Cardiac muscle cell (in vitro differentiated cells and primary cell): ENCODE results near the gene NRIP3. TPM values are rescaled to one million over a fixed set of nuclear protein-coding genes. Genes with fewer than 3 reads are reported as not detected.
A peak's percentile ranks its signal among the peaks of the same experiment; 100 is the strongest.

Source experiments
- DNase-seq, 2 donors: peaks; one replicate each; pipeline versions ENCODE4 v3.0.0 to v3.0.0-alpha.2; 2010 to 2017; ENCODE audit warnings: low read depth in 1 of 2, low spot score in 1 of 2
- H3K27ac ChIP-seq: fragments of 200-600 bp; sonication (generic); 2 replicates; pipeline ENCODE4 v1.5.1; 2016
- H3K27me3 ChIP-seq: fragments of 200-600 bp; sonication (generic); 2 replicates; pipeline ENCODE4 v1.6.0; 2016; ENCODE audit warnings: control low read depth
- H3K36me3 ChIP-seq: fragments of 200-600 bp; sonication (generic); 2 replicates; pipeline ENCODE4 v1.5.1; 2016; ENCODE audit warnings: control low read depth
- H3K4me1 ChIP-seq: fragments of 200-600 bp; sonication (generic); 2 replicates; pipeline ENCODE4 v1.8.1; 2017; ENCODE audit warnings: low read depth, mild to moderate bottlenecking, mixed run types
- H3K4me3 ChIP-seq: fragments of 200-600 bp; sonication (generic); 2 replicates; pipeline ENCODE4 v1.5.1; 2016; ENCODE audit warnings: mild to moderate bottlenecking
- H3K9me3 ChIP-seq: fragments of 200-600 bp; sonication (generic); 2 replicates; pipeline ENCODE4 v1.5.1; 2017; ENCODE audit warnings: low read depth, mild to moderate bottlenecking, control low read depth
- CTCF ChIP-seq: IDR thresholded peaks from 2 replicates; pipeline ENCODE4 v1.5.1; 2012; ENCODE audit warnings: low read depth, mild to moderate bottlenecking, low read length
- polyA plus RNA-seq: library from polyadenylated mRNA; unstranded; fragments of >200 nt; fragmentation: Nextera tagmentation; extraction: Ambion mirVana; gene quantifications from 2 replicates; pipeline ENCODE4 v1.2.1, GENCODE V29; 2016
- total RNA-seq: library from RNA; depleted of rRNA; stranded (reverse); fragments of >200 nt; gene quantifications from 2 replicates; pipeline ENCODE4 v1.2.3, GENCODE V29; 2016

The NRIP3 gene
- total and polyA plus RNA-seq, 2 experiments from 2014 or later, result 0.04 to 2.5 TPM

- Histone ChIP-seq H3K4me1 (no peaks in the 10 kb centered on the region), H3K4me3 (no peak overlapping the region), H3K27ac (no peak overlapping the region), H3K9me3 (no peaks in the 10 kb centered on the region), H3K36me3 (no peaks in the 10 kb centered on the region), H3K27me3 (no peaks in the 10 kb centered on the region)
- no peak for DNase-seq
- TF ChIP-seq CTCF, result no peak
These were observed 21.5 kb upstream of the NRIP3 start for GRCh38 chr11:9025101-9025850.

DNA sequence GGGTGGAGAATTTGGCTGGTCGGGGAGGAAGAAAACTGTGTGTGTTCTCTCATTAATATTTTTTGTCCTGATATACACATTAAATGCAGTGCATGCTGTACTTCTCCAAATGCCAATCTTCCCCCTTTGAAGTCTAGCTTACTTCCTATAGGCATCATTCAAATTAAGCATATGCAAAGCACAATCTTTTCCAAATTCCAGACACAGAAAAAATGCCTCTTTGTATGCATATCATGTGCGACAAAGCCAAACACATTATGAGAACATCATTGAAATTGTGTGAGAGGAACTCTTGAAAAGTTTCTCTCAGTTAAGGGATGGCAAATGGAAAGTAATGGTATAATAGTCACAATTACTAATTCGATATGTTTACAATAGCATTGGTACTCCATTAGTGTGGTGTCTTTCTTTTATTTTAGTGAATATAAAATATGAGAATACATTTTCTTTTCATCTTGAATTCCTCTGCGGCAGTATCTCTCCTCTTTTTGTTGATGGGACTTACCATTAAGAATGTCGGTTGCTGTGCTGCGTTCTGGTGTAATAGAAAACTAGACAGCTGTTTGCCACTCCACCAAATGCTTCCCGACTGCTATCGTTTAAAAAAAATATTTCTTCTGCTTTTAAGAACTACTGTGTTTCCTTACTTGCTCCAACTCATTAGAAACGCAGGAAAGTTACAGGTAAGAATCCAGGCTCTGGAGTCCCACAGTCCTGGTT, 19.3 kb upstream of the NRIP3 start:
- Histone ChIP-seq H3K27ac (no peak overlapping the region), H3K4me3 (no peak overlapping the region), H3K4me1 (no peaks in the 10 kb centered on the region), H3K9me3 (no peaks in the 10 kb centered on the region), H3K36me3 (no peaks in the 10 kb centered on the region), H3K27me3 (no peaks in the 10 kb centered on the region)
- TF ChIP-seq CTCF, result no peak
- DNase-seq, result no peak

GRCh38 chr11:9020916-9021315, 17.1 kb upstream of the NRIP3 start:
- TF ChIP-seq CTCF, result no peak
- DNase-seq, result peak in 1 of 2 donors; percentile 60
- no peaks in the 10 kb centered on the region for H3K36me3 ChIP-seq
- H3K9me3 ChIP-seq, result no peaks in the 10 kb centered on the region
- no peak overlapping the region for H3K4me3 ChIP-seq
- no peak overlapping the region for H3K27ac ChIP-seq
- no peaks in the 10 kb centered on the region for H3K4me1 ChIP-seq
- H3K27me3 ChIP-seq, result no peaks in the 10 kb centered on the region

DNA sequence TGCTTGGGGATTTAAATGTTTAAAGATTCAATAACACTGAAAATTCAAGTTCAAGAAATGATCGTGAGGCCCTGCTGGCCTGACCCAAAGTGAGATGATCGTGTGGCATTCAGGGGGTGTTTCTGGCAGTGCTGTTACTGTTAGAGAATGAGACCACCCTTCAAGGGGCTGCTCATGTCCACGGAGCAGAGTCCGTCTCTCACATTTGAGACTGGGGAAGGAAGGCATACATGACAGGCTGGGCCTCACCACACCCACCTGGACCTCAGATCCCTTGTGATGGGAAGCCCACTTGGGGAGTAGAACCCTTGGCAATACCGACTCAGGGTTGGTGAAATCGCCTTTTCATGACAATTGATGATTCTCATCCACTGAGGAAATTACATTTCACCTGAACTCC, 16.1 kb upstream of the NRIP3 start:
- TF ChIP-seq CTCF, result no peak
- DNase-seq, result no peak
- Histone ChIP-seq H3K27ac (no peak overlapping the region), H3K36me3 (no peaks in the 10 kb centered on the region), H3K4me3 (no peak overlapping the region), H3K27me3 (no peaks in the 10 kb centered on the region), H3K4me1 (no peaks in the 10 kb centered on the region), H3K9me3 (no peaks in the 10 kb centered on the region)

- no peak for TF ChIP-seq CTCF
- Histone ChIP-seq H3K36me3 (no peaks in the 10 kb centered on the region), H3K9me3 (no peaks in the 10 kb centered on the region), H3K27me3 (no peaks in the 10 kb centered on the region), H3K4me1 (no peaks in the 10 kb centered on the region), H3K27ac (no peak overlapping the region), H3K4me3 (no peak overlapping the region)
- peak in 1 of 2 donors; percentile 22 for DNase-seq
These were observed 14.0 kb upstream of the NRIP3 start for GRCh38 chr11:9017773-9018172.
